B cell (primary cell): ENCODE data around the gene TTLL11. TPM values are rescaled to one million over a fixed set of nuclear protein-coding genes. Genes with fewer than 3 reads are reported as not detected.

Experiments
- ATAC-seq: fragments of 200-7000 bp; cut with Tn5 transposase; one replicate; pipeline ENCODE4 v1.10.0; 2021; ENCODE audit warnings: low read depth, mild to moderate bottlenecking, moderate number of reproducible peaks, moderate library complexity
- CTCF ChIA-PET: fragments of 350-600 bp; sonication (Branson Sonifier 250); formaldehyde crosslinking; loops from one replicate; lab custom pipeline; 2021; ENCODE audit warnings: antibody characterized with exemption, inconsistent platforms; lab: Charles Lee
- POLR2A ChIA-PET: fragments of 350-600 bp; sonication (Branson Sonifier 250); formaldehyde crosslinking; loops from one replicate; lab custom pipeline; 2021; ENCODE audit warnings: antibody characterized with exemption; lab: Charles Lee
- DNase-seq: peaks from one replicate; pipeline ENCODE4 v3.0.0; 2013
- H2AFZ ChIP-seq: 2 replicates; pipeline ENCODE4 v1.6.1; 2012; ENCODE audit warnings: mild to moderate bottlenecking, low read depth, low read length; ENCODE audit not compliant: insufficient read depth, poor library complexity, severe bottlenecking
- H3K27ac ChIP-seq, 2 donors: 1 replicate in 1 of 2; 2 replicates in 1 of 2; pipeline ENCODE4 v1.5.1; 2012 to 2013; ENCODE audit warnings: low read length in 2 of 2, mild to moderate bottlenecking in 2 of 2, moderate library complexity in 1 of 2
- H3K27me3 ChIP-seq, 4 experiments: fragments of 200-600 bp in 1 of 4; sonication (generic) in 1 of 4; replicated peaks in 1 of 4; 1 replicate in 2 of 4; 2 replicates in 2 of 4; pipeline versions ENCODE4 v1.6.1 to v1.7.0; 2013 to 2016; ENCODE audit warnings: low read length in 3 of 4, mild to moderate bottlenecking in 2 of 4, mixed read lengths in 1 of 4, moderate library complexity in 1 of 4; ENCODE audit not compliant: insufficient read depth in 4 of 4, control insufficient read depth in 3 of 4; ENCODE audit errors: control extremely low read depth in 1 of 4
- H3K36me3 ChIP-seq, 2 experiments: replicated peaks in 1 of 2; 1 replicate in 1 of 2; 2 replicates in 1 of 2; pipeline versions ENCODE4 v1.6.1 to v1.7.1; 2013; ENCODE audit warnings: low read length in 1 of 2; ENCODE audit not compliant: insufficient read depth in 2 of 2, control insufficient read depth in 1 of 2; ENCODE audit errors: control extremely low read depth in 1 of 2, extremely low read depth in 1 of 2
- H3K4me1 ChIP-seq, 2 donors: fragments of 200-600 bp in 1 of 2; sonication (generic) in 1 of 2; 1 replicate in 1 of 2; 2 replicates in 1 of 2; pipeline versions ENCODE4 v1.5.1 to v1.6.1; 2013 to 2017; ENCODE audit warnings: low read length in 2 of 2; ENCODE audit not compliant: control insufficient read depth in 2 of 2, insufficient read depth in 2 of 2
- H3K4me2 ChIP-seq: replicated peaks from 2 replicates; pipeline ENCODE3; 2012; ENCODE audit warnings: mild to moderate bottlenecking, low read depth, low read length; ENCODE audit not compliant: poor library complexity, severe bottlenecking
- H3K4me3 ChIP-seq, 5 experiments: fragments of 200-600 bp in 1 of 5; sonication (generic) in 1 of 5; 1 replicate in 3 of 5; 2 replicates in 2 of 5; pipeline versions ENCODE4 v1.5.1 to v1.7.0; 2011 to 2016; ENCODE audit warnings: low read length in 4 of 5, mild to moderate bottlenecking in 4 of 5, low read depth in 2 of 5, control low read depth in 1 of 5, moderate library complexity in 1 of 5; ENCODE audit not compliant: insufficient read depth in 1 of 5; ENCODE audit errors: control extremely low read depth in 1 of 5, extremely low read depth in 1 of 5
- H3K79me2 ChIP-seq: fragments of 200-600 bp; sonication (generic); one replicate; pipeline ENCODE4 v1.6.0; 2016; ENCODE audit warnings: low read length; ENCODE audit not compliant: control insufficient read depth, insufficient read depth
- H3K9ac ChIP-seq: fragments of 200-600 bp; sonication (generic); 2 replicates; pipeline ENCODE4 v1.6.1; 2017; ENCODE audit warnings: mild to moderate bottlenecking, low read length, moderate library complexity
- H3K9me3 ChIP-seq, 3 donors: one replicate each; pipeline versions ENCODE4 v1.6.1 to v1.7.1; 2013; ENCODE audit warnings: low read length in 2 of 3; ENCODE audit not compliant: control insufficient read depth in 2 of 3, insufficient read depth in 1 of 3; ENCODE audit errors: control extremely low read depth in 1 of 3
- H4K20me1 ChIP-seq: 2 replicates; pipeline ENCODE4 v1.6.0; 2012; ENCODE audit warnings: mild to moderate bottlenecking, low read length; ENCODE audit not compliant: insufficient read depth, control insufficient read depth, poor library complexity, severe bottlenecking
- H3K27ac Mint-ChIP-seq: one replicate; pipeline ENCODE4 v1.8.0; 2021; ENCODE audit warnings: mixed read lengths
- H3K27me3 Mint-ChIP-seq: one replicate; pipeline ENCODE4 v1.8.0; 2021; ENCODE audit warnings: mixed read lengths
- H3K4me1 Mint-ChIP-seq: one replicate; pipeline ENCODE4 v1.8.0; 2021; ENCODE audit warnings: mixed read lengths
- H3K4me3 Mint-ChIP-seq: one replicate; pipeline ENCODE4 v1.8.0; 2021; ENCODE audit warnings: mixed read lengths
- H3K9me3 Mint-ChIP-seq: one replicate; pipeline ENCODE4 v1.8.0; 2022; ENCODE audit warnings: mixed read lengths; ENCODE audit not compliant: insufficient read depth
- EZH2 ChIP-seq: IDR thresholded peaks from 2 replicates; pipeline ENCODE4 v1.6.1; 2012; ENCODE audit warnings: borderline replicate concordance, low read depth, mild to moderate bottlenecking, moderate library complexity, low read length; ENCODE audit not compliant: insufficient read depth, poor library complexity, severe bottlenecking
- WGBS: methylation state at CpG from one replicate; pipeline ENCODE4 v1.1.5; 2013; ENCODE audit warnings: missing lambda C conversion rate; ENCODE audit not compliant: insufficient coverage; 5-methylcytosine and 5-hydroxymethylcytosine counted together
- intact Hi-C: fragments of 100-400 bp; cut with micrococcal nuclease; formaldehyde crosslinking; loops from one replicate; pipeline ENCODE4 v1.10.0; 2022
- polyA plus RNA-seq: library from polyadenylated mRNA; depleted of rRNA; stranded (reverse); fragments of >200 nt; gene quantifications from 2 replicates; pipeline ENCODE4 v1.2.3, GENCODE V29; 2012
- total RNA-seq, 2 donors: library from RNA; stranded (reverse); fragments of 120-200 nt in 1 of 2; gene quantifications; 1 replicate in 1 of 2; 2 replicates in 1 of 2; pipeline versions ENCODE4 v1.2.3 to v1.2.4, GENCODE V29; 2013 to 2022
- TF ChIP-seq, protein P1 (sequence below): fragments of 200-600 bp; IDR thresholded peaks from one replicate; pipeline ENCODE4 v1.8.0; 2022; ENCODE audit warnings: antibody characterized with exemption, mild to moderate bottlenecking

TTLL11 gene
- total and polyA plus RNA-seq, 2 donors (not counting 1 experiment from before 2014, with no cell fraction given), result 3.6 to 3.8 TPM

DNA sequence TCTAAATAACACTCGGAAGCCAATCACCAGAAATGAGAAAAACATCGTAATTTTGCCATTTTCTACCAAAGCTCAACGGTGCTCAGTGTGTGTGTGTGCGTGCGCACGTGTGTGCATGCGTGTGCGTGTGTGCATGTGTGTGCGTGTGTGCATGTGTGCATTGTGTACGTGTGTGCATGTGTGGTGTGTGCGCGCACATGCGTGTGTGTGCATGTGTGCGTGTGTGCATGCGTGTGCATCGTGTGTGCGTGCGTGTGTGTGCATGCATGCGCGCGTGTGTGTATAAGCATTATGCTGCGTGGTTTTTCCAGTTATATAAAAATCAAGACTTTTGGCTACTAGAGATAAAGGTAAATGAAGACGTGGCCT, 276.7 kb downstream of the TTLL11 start:
- Histone ChIP-seq H3K27ac (no peak overlapping the region), H3K9me3 (no peaks in the 10 kb centered on the region), H3K79me2 (no peaks in the 10 kb centered on the region), H3K9ac (no peak overlapping the region), H2AFZ (no peak overlapping the region), H3K4me2 (no peak overlapping the region), H3K4me3 (no peak overlapping the region), H3K4me1 (no peaks in the 10 kb centered on the region), H3K27me3 (no peaks in the 10 kb centered on the region), H3K36me3 (no peaks in the 10 kb centered on the region), H4K20me1 (no peaks in the 10 kb centered on the region)
- no peak overlapping the region for H3K4me3 Mint-ChIP-seq
- ChIA-PET CTCF (no interaction called here), POLR2A (no interaction called here)
- ATAC-seq (no peak), DNase-seq (no peak)
- WGBS, result 91% methylated on average over 18 of the region's 23 CpGs
- no peaks in the 10 kb centered on the region for H3K27me3 Mint-ChIP-seq
- intact Hi-C loops, result no loop called here
- H3K27ac Mint-ChIP-seq, result no peak overlapping the region
- peaks cover 9% of the 10 kb centered on the region for H3K4me1 Mint-ChIP-seq
- TF ChIP-seq EZH2, result no peak
- TF ChIP-seq, protein P1, sequence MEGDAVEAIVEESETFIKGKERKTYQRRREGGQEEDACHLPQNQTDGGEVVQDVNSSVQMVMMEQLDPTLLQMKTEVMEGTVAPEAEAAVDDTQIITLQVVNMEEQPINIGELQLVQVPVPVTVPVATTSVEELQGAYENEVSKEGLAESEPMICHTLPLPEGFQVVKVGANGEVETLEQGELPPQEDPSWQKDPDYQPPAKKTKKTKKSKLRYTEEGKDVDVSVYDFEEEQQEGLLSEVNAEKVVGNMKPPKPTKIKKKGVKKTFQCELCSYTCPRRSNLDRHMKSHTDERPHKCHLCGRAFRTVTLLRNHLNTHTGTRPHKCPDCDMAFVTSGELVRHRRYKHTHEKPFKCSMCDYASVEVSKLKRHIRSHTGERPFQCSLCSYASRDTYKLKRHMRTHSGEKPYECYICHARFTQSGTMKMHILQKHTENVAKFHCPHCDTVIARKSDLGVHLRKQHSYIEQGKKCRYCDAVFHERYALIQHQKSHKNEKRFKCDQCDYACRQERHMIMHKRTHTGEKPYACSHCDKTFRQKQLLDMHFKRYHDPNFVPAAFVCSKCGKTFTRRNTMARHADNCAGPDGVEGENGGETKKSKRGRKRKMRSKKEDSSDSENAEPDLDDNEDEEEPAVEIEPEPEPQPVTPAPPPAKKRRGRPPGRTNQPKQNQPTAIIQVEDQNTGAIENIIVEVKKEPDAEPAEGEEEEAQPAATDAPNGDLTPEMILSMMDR, result no peak
- no peaks in the 10 kb centered on the region for H3K9me3 Mint-ChIP-seq

DNA sequence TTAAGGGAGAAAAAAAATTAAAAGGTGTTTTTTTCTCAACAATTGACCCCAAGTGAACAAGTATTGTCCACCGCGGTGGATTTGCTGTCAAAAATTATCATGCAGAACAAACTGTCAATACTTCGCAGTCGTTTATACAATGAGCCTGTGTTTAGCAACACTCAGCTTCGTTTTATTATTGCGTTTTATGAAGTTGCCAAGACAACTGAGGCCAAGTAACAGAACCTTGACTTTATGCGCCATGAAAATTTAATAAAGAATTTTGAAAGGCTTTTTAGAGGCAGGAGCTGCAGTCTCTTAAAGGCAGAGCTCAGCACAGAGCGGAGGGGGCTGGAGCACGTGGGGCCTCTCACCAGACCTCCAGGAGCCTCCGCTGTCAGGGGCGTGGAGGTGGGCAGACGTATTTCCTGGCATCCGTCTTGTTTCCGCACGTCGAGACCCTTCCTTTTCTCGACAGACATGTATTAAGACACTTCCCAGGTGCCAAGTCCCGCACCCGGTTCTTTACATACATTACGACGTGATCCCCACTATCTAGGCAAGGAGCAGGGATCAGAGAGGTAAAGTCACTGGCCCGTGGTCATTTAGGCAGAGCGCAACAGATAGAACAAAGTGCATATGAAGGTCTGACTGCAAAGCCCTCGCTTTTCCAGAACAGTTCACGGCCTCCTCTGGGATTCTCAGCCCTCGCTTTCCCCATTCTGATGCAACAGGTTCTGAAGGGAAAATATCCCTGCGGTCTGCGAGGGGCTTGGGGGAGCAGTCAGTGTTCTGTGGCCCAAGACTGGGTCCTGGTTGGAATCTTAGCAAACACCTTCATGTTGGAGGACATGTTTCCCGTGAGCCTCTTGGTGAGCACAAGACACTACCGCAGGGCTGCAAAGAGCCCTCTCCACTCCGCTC, 277.3 kb downstream of the TTLL11 start:
- no peak overlapping the region for H3K27ac Mint-ChIP-seq
- H3K4me2 ChIP-seq, result no peak overlapping the region
- intact Hi-C loops, result no loop called here
- ATAC-seq (no peak), DNase-seq (no peak)
- no peaks in the 10 kb centered on the region for H3K27me3 ChIP-seq
- H3K27me3 Mint-ChIP-seq, result no peaks in the 10 kb centered on the region
- H3K4me1 Mint-ChIP-seq, result peaks cover 7% of the 10 kb centered on the region
- no peak overlapping the region for H2AFZ ChIP-seq
- H3K4me3 ChIP-seq, result no peak overlapping the region
- no peak overlapping the region for H3K9ac ChIP-seq
- ChIA-PET CTCF (no interaction called here), POLR2A (no interaction called here)
- no peaks in the 10 kb centered on the region for H4K20me1 ChIP-seq
- H3K36me3 ChIP-seq, result no peaks in the 10 kb centered on the region
- H3K9me3 Mint-ChIP-seq, result no peaks in the 10 kb centered on the region
- WGBS, result 92% methylated on average over 31 of the region's 31 CpGs
- no peak overlapping the region for H3K27ac ChIP-seq
- no peaks in the 10 kb centered on the region for H3K4me1 ChIP-seq
- H3K4me3 Mint-ChIP-seq, result no peak overlapping the region
- H3K9me3 ChIP-seq, result no peaks in the 10 kb centered on the region
- no peaks in the 10 kb centered on the region for H3K79me2 ChIP-seq
- TF ChIP-seq, protein P1, result no peak
- TF ChIP-seq EZH2, result no peak
